A549 (cell line): Measurements from ENCODE around the gene PPP3CA. TPM values are rescaled to one million over a fixed set of nuclear protein-coding genes. Genes with fewer than 3 reads are reported as not detected.

Source experiments
- ATAC-seq, 2 experiments: fragments of 200-7000 bp in 1 of 2; fragments of >200 bp in 1 of 2; cut with Nextera tagmentation in 1 of 2; cut with Tn5 transposase in 1 of 2; 3 replicates each; pipeline versions ENCODE4 v1.8.0 to v1.9.1; 2018 to 2020; ENCODE audit warnings: mild to moderate bottlenecking in 1 of 2, moderate library complexity in 1 of 2
- CTCF ChIA-PET: fragments of 300-600 bp; sonication (Branson Sonifier 250); formaldehyde crosslinking; extraction: SDS; loops from one replicate; lab custom pipeline; 2021; ENCODE audit warnings: antibody characterized with exemption, inconsistent platforms; lab: Yijun Ruan, JAX
- POLR2A ChIA-PET: fragments of 350-600 bp; formaldehyde crosslinking; extraction: SDS; loops from one replicate; lab custom pipeline; 2021; ENCODE audit warnings: antibody characterized with exemption, inconsistent platforms; lab: Yijun Ruan, JAX
- DNase-seq, 2 experiments: peaks; one replicate each; pipeline versions ENCODE4 v3.0.0 to v3.0.0-alpha.2; 2011 to 2016; ENCODE audit warnings: low read depth in 1 of 2, low spot score in 1 of 2
- FAIRE-seq: peaks from 2 replicates; lab custom pipeline; 2011; peaks lifted over from hg19 to GRCh38; lab: Jason Lieb, UNC
- H3K27ac ChIP-seq, 2 experiments: fragments of >200 bp; sonication (Bioruptor Twin); formaldehyde crosslinking; 3 replicates each; pipeline ENCODE4 v1.5.1; 2016 to 2017
- H3K4me1 ChIP-seq: fragments of >200 bp; sonication (Bioruptor Twin); formaldehyde crosslinking; 3 replicates; pipeline ENCODE4 v1.6.1; 2016
- H3K4me2 ChIP-seq: fragments of >200 bp; sonication (Bioruptor Twin); formaldehyde crosslinking; 3 replicates; pipeline ENCODE4 v1.6.1; 2016
- H3K4me3 ChIP-seq: fragments of >200 bp; sonication (Bioruptor Twin); formaldehyde crosslinking; 3 replicates; pipeline ENCODE4 v1.5.1; 2016
- H3K9me3 ChIP-seq: fragments of >200 bp; sonication (Bioruptor Twin); formaldehyde crosslinking; 3 replicates; pipeline ENCODE4 v1.6.1; 2016
- CBX2 ChIP-seq: fragments of 200-600 bp; sonication (generic); IDR thresholded peaks from 2 replicates; pipeline ENCODE4 v1.6.1; 2016; ENCODE audit warnings: low read depth, mild to moderate bottlenecking, borderline replicate concordance
- EHF ChIP-seq: fragments of 250-450 bp; sonication (Bioruptor Pico); IDR thresholded peaks from 2 replicates; pipeline ENCODE4 v1.5.0; 2020; ENCODE audit warnings: mild to moderate bottlenecking
- FOXS1 ChIP-seq: fragments of 250-450 bp; sonication (Bioruptor Pico); IDR thresholded peaks from 2 replicates; pipeline ENCODE4 v1.5.0; 2020; ENCODE audit warnings: mild to moderate bottlenecking, moderate library complexity
- GATA3 ChIP-seq: IDR thresholded peaks from 2 replicates; pipeline ENCODE4 v1.6.1; 2012; ENCODE audit warnings: borderline replicate concordance
- HDAC2 ChIP-seq: fragments of 200-600 bp; sonication (generic); IDR thresholded peaks from 2 replicates; pipeline ENCODE4 v1.6.1; 2016
- HEYL ChIP-seq: fragments of 250-450 bp; sonication (Bioruptor Pico); IDR thresholded peaks from 2 replicates; pipeline ENCODE4 v1.8.0; 2021; ENCODE audit warnings: mild to moderate bottlenecking, moderate library complexity
- JUN ChIP-seq, 2 experiments: fragments of >200 bp; sonication (Bioruptor Twin); formaldehyde crosslinking; IDR thresholded peaks; 2 replicates in 1 of 2; 3 replicates in 1 of 2; pipeline ENCODE4 v1.6.1; 2016 to 2017
- MAZ ChIP-seq: fragments of 150-350 bp; IDR thresholded peaks from 2 replicates; pipeline ENCODE4 v1.6.1; 2014; ENCODE audit warnings: antibody characterized with exemption, low read depth, low read length, borderline replicate concordance
- MYC ChIP-seq: IDR thresholded peaks from 2 replicates; pipeline ENCODE4 v1.6.1; 2012; ENCODE audit warnings: mild to moderate bottlenecking, inconsistent platforms, low read length, improper control_type of control experiment, borderline replicate concordance
- NPAS2 ChIP-seq: fragments of 250-450 bp; sonication (Bioruptor Pico); IDR thresholded peaks from 2 replicates; pipeline ENCODE4 v1.8.0; 2022; ENCODE audit warnings: mild to moderate bottlenecking, moderate library complexity, borderline replicate concordance
- RNF2 ChIP-seq: fragments of 200-600 bp; sonication (generic); IDR thresholded peaks from 2 replicates; pipeline ENCODE4 v1.6.1; 2016; ENCODE audit warnings: low read depth, mild to moderate bottlenecking, antibody characterized with exemption, moderate library complexity, borderline replicate concordance
- SMC3 ChIP-seq: fragments of >200 bp; sonication (Bioruptor Twin); formaldehyde crosslinking; IDR thresholded peaks from 3 replicates; pipeline ENCODE4 v1.6.1; 2018; ENCODE audit warnings: inconsistent platforms
- SREBF2 ChIP-seq: fragments of 450-650 bp; IDR thresholded peaks from 2 replicates; pipeline ENCODE4 v1.6.1; 2014; ENCODE audit warnings: mild to moderate bottlenecking, moderate library complexity
- TFCP2L1 ChIP-seq: fragments of 250-450 bp; sonication (Bioruptor Pico); IDR thresholded peaks from 2 replicates; pipeline ENCODE4 v1.5.0; 2021; ENCODE audit warnings: mild to moderate bottlenecking
- WGBS: methylation state at CpG from one replicate; pipeline ENCODE4 v1.1.6; 2017; ENCODE audit errors: missing lambda C conversion rate; 5-methylcytosine and 5-hydroxymethylcytosine counted together
- polyA plus RNA-seq, 4 experiments: library from polyadenylated mRNA; depleted of rRNA in 3 of 4; stranded (reverse); fragments of >200 nt; fragmentation: RNase III in 1 of 4; extraction: RNeasy Plus Mini Kit Qiagen cat#74134 plus additional on column Dnase treatment in 1 of 4; gene quantifications; 2 replicates in 3 of 4; 3 replicates in 1 of 4; pipeline ENCODE4 v1.2.3, GENCODE V29; 2011 to 2017
- TF ChIP-seq, protein P1 (sequence below): fragments of 250-450 bp; sonication (Bioruptor Pico); IDR thresholded peaks from 2 replicates; pipeline ENCODE4 v1.5.0; 2021; ENCODE audit warnings: mild to moderate bottlenecking, moderate library complexity, borderline replicate concordance
- TF ChIP-seq, protein P2 (sequence below): fragments of 150-350 bp; IDR thresholded peaks from 2 replicates; pipeline ENCODE4 v1.6.1; 2014; ENCODE audit warnings: low read depth, mild to moderate bottlenecking, low read length
- TF ChIP-seq, protein P3 (sequence below): fragments of >200 bp; sonication (Bioruptor Twin); formaldehyde crosslinking; IDR thresholded peaks from 3 replicates; pipeline ENCODE4 v1.6.1; 2016
- TF ChIP-seq, protein P4 (sequence below): fragments of >200 bp; sonication (Bioruptor Twin); formaldehyde crosslinking; IDR thresholded peaks from 3 replicates; pipeline ENCODE4 v1.5.1; 2016
- TF ChIP-seq, protein P5 (sequence below): fragments of 250-450 bp; sonication (Bioruptor Pico); IDR thresholded peaks from 2 replicates; pipeline ENCODE4 v1.5.0; 2020; ENCODE audit warnings: low read depth, mild to moderate bottlenecking, moderate library complexity

The PPP3CA gene
- polyA plus RNA-seq, 2 of the 4 experiments (the other 2 are of a cell fraction): 21.4 to 42.4 TPM

DNA sequence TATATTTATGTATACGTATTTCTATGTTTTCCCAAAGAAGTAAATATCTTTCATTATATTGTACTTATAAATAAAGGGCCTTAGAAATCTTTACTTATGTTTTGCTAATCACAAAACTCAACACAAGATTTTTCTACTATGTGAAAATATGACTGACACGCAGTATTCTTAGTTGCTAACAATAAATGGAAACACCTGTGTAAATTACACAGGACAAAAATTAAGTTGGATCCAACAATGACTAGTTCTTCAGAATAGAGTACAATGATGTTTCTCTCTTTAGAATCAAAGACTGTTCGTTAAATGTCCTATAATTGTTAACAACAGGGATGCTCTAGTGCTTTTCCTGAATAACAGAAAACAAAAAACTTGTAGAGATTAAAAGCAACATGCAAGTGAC, 96.1 kb downstream of the PPP3CA start:
- Histone ChIP-seq H3K27ac (no peak overlapping the region), H3K4me1 (peaks cover 4% of the 10 kb centered on the region; the same call in 1 of the 3 replicates), H3K9me3 (no peaks in the 10 kb centered on the region), H3K4me3 (no peak overlapping the region), H3K4me2 (no peak overlapping the region)
- ATAC-seq: no peak
- ChIA-PET POLR2A (no interaction called here), CTCF (no interaction called here)
- no peak for FAIRE-seq
- DNase-seq: no peak
- no peak for TF ChIP-seq CBX2
- TF ChIP-seq SREBF2: no peak
- TF ChIP-seq SMC3: no peak
- no peak for TF ChIP-seq HEYL (CRISPR knock-in tag)
- TF ChIP-seq FOXS1 (CRISPR knock-in tag): no peak
- TF ChIP-seq, protein P1, sequence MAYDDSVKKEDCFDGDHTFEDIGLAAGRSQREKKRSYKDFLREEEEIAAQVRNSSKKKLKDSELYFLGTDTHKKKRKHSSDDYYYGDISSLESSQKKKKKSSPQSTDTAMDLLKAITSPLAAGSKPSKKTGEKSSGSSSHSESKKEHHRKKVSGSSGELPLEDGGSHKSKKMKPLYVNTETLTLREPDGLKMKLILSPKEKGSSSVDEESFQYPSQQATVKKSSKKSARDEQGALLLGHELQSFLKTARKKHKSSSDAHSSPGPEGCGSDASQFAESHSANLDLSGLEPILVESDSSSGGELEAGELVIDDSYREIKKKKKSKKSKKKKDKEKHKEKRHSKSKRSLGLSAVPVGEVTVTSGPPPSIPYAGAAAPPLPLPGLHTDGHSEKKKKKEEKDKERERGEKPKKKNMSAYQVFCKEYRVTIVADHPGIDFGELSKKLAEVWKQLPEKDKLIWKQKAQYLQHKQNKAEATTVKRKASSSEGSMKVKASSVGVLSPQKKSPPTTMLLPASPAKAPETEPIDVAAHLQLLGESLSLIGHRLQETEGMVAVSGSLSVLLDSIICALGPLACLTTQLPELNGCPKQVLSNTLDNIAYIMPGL (CRISPR knock-in tag): no peak
- 91% methylated on average over 3 of the region's 3 CpGs for WGBS

DNA sequence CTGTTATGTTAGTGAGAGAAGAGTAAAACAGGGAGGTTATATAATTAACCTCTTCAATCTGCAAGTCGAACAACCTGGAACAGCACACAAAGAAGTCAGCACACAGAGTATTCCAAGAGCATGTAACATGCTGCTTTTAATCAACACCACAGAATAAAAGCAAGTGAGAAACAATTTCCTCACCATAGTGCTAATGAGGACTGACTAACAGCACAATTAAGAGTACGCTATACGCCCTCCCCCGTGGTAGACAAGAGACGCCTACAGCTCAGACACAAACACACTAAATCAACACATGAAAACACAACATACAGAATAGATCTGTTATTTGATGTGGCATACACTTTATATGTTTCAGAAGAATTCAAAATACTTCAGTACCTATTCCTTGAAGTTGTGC, 103.0 kb downstream of the PPP3CA start:
- TF ChIP-seq NPAS2 (CRISPR knock-in tag): no peak
- no peak for TF ChIP-seq GATA3
- TF ChIP-seq JUN (IDR thresholded peaks at IDR 0.05): no peak
- no peak for TF ChIP-seq EHF
- TF ChIP-seq HDAC2: no peak
- TF ChIP-seq, protein P2, sequence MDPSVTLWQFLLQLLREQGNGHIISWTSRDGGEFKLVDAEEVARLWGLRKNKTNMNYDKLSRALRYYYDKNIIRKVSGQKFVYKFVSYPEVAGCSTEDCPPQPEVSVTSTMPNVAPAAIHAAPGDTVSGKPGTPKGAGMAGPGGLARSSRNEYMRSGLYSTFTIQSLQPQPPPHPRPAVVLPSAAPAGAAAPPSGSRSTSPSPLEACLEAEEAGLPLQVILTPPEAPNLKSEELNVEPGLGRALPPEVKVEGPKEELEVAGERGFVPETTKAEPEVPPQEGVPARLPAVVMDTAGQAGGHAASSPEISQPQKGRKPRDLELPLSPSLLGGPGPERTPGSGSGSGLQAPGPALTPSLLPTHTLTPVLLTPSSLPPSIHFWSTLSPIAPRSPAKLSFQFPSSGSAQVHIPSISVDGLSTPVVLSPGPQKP: no peak
- no peak for TF ChIP-seq MYC
- no peak for TF ChIP-seq RNF2
- TF ChIP-seq CBX2: no peak
- TF ChIP-seq, protein P3, sequence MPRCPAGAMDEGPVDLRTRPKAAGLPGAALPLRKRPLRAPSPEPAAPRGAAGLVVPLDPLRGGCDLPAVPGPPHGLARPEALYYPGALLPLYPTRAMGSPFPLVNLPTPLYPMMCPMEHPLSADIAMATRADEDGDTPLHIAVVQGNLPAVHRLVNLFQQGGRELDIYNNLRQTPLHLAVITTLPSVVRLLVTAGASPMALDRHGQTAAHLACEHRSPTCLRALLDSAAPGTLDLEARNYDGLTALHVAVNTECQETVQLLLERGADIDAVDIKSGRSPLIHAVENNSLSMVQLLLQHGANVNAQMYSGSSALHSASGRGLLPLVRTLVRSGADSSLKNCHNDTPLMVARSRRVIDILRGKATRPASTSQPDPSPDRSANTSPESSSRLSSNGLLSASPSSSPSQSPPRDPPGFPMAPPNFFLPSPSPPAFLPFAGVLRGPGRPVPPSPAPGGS: no peak
- no peak for TF ChIP-seq TFCP2L1 (CRISPR knock-in tag)
- TF ChIP-seq, protein P1 (CRISPR knock-in tag): no peak
- ATAC-seq (no peak), FAIRE-seq (no peak), DNase-seq (no peak)
- Histone ChIP-seq H3K9me3 (no peaks in the 10 kb centered on the region), H3K4me3 (no peak overlapping the region), H3K4me2 (no peak overlapping the region), H3K4me1 (peaks cover 23% of the 10 kb centered on the region), H3K27ac (no peak overlapping the region)
- POLR2A ChIA-PET: no interaction called here
- CTCF ChIA-PET: no interaction called here
- WGBS: 84% methylated on average over 5 of the region's 5 CpGs

DNA sequence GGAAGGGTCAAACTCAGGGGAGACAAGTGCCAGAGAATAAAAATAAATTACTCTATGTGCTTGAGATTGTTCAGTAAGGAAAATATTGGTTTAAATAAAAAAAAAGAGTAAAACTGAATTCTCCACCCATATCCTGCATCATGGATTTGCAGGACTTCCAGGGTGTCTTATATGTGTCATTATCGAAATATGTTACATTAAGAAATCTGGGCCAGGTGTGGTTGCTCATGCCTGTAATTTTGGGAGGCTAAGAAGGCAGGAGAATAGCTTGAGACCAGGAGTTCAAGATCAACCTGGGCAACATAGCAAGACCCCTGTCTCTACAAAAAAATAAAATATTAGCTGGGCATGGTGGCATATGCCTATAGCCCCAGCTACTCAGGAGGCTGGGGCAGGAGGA, 104.9 kb downstream of the PPP3CA start:
- DNase-seq: no peak
- Histone ChIP-seq H3K4me3 (no peak overlapping the region), H3K4me2 (no peak overlapping the region), H3K9me3 (no peaks in the 10 kb centered on the region), H3K4me1 (peaks cover 42% of the 10 kb centered on the region), H3K27ac (no peak overlapping the region)
- no peak for ATAC-seq
- 96% methylated on average over 1 of the region's 1 CpG for WGBS
- ChIA-PET POLR2A (no interaction called here), CTCF (interaction anchor here (0.9 kb wide), 1 partner anchor 11 kb away, joined by 3 read pairs; no protein-coding TSS in a partner anchor)
- no peak for TF ChIP-seq JUN (IDR thresholded peaks at IDR 0.05)
- TF ChIP-seq, protein P2: no peak
- TF ChIP-seq, protein P4, sequence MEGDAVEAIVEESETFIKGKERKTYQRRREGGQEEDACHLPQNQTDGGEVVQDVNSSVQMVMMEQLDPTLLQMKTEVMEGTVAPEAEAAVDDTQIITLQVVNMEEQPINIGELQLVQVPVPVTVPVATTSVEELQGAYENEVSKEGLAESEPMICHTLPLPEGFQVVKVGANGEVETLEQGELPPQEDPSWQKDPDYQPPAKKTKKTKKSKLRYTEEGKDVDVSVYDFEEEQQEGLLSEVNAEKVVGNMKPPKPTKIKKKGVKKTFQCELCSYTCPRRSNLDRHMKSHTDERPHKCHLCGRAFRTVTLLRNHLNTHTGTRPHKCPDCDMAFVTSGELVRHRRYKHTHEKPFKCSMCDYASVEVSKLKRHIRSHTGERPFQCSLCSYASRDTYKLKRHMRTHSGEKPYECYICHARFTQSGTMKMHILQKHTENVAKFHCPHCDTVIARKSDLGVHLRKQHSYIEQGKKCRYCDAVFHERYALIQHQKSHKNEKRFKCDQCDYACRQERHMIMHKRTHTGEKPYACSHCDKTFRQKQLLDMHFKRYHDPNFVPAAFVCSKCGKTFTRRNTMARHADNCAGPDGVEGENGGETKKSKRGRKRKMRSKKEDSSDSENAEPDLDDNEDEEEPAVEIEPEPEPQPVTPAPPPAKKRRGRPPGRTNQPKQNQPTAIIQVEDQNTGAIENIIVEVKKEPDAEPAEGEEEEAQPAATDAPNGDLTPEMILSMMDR: no peak
- TF ChIP-seq MAZ: no peak
- no peak for TF ChIP-seq SMC3
- TF ChIP-seq HEYL (CRISPR knock-in tag): no peak
- TF ChIP-seq, protein P5, sequence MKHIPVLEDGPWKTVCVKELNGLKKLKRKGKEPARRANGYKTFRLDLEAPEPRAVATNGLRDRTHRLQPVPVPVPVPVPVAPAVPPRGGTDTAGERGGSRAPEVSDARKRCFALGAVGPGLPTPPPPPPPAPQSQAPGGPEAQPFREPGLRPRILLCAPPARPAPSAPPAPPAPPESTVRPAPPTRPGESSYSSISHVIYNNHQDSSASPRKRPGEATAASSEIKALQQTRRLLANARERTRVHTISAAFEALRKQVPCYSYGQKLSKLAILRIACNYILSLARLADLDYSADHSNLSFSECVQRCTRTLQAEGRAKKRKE (CRISPR knock-in tag): no peak
- no peak for FAIRE-seq
